Esophagus muscularis mucosa (tissue), 4 donors: ENCODE measurements around the gene CIAO2A. TPM values are rescaled to one million over a fixed set of nuclear protein-coding genes. Genes with fewer than 3 reads are reported as not detected.

Experiments used
- DNase-seq: peaks from one replicate; pipeline ENCODE4 v3.0.0-alpha.2; 2017; ENCODE audit errors: extremely low spot score
- H3K27ac ChIP-seq, 4 donors: fragments of 200-600 bp; sonication (generic); replicated peaks in 1 of 4; 1 replicate in 3 of 4; 2 replicates in 1 of 4; pipeline ENCODE4 v1.5.1; 2016 to 2019; ENCODE audit warnings: mild to moderate bottlenecking in 1 of 4
- H3K27me3 ChIP-seq, 4 donors: fragments of 200-600 bp; sonication (generic); one replicate each; pipeline versions ENCODE4 v1.5.1 to v1.6.0; 2016 to 2019
- H3K36me3 ChIP-seq, 4 donors: fragments of 200-600 bp; sonication (generic); one replicate each; pipeline ENCODE4 v1.5.1; 2016 to 2019
- H3K4me1 ChIP-seq, 4 donors: fragments of 200-600 bp; sonication (generic); one replicate each; pipeline ENCODE4 v1.5.1; 2016 to 2019
- H3K4me3 ChIP-seq, 4 donors: fragments of 200-600 bp; sonication (generic); 1 replicate in 2 of 4; 2 replicates in 2 of 4; pipeline ENCODE4 v1.5.1; 2016 to 2019; ENCODE audit warnings: mild to moderate bottlenecking in 4 of 4, moderate library complexity in 1 of 4
- H3K9me3 ChIP-seq, 4 donors: fragments of 200-600 bp; sonication (generic); 1 replicate in 3 of 4; 2 replicates in 1 of 4; pipeline ENCODE4 v1.5.1; 2016 to 2019
- CTCF ChIP-seq, 3 experiments: fragments of 200-600 bp in 2 of 3; fragments of 450-650 bp in 1 of 3; sonication (generic) in 2 of 3; IDR thresholded peaks; one replicate each; pipeline ENCODE4 v1.5.1; 2017 to 2019; ENCODE audit warnings: antibody characterized with exemption in 3 of 3, mild to moderate bottlenecking in 2 of 3, moderate library complexity in 1 of 3
- EP300 ChIP-seq: sonication (generic); formaldehyde crosslinking; IDR thresholded peaks from one replicate; pipeline ENCODE4 v1.6.1; 2017; ENCODE audit warnings: antibody characterized with exemption
- POLR2A ChIP-seq: fragments of 450-650 bp; IDR thresholded peaks from one replicate; pipeline ENCODE4 v1.6.1; 2017; ENCODE audit warnings: antibody characterized with exemption, moderate library complexity, mild to moderate bottlenecking, low read depth
- POLR2AphosphoS5 ChIP-seq, 2 donors: sonication (generic); formaldehyde crosslinking; IDR thresholded peaks; one replicate each; pipeline ENCODE4 v1.6.1; 2017; ENCODE audit warnings: antibody characterized with exemption in 2 of 2
- WGBS: methylation state at CpG from one replicate; pipeline ENCODE4 v1.1.5; 2018; 5-methylcytosine and 5-hydroxymethylcytosine counted together
- intact Hi-C: fragments of 100-400 bp; cut with DNase I; formaldehyde crosslinking; loops from one replicate; pipeline ENCODE4 v1.15.1; 2023
- total RNA-seq, 4 donors: library from RNA; depleted of rRNA; stranded (reverse); fragments of >200 nt; gene quantifications; one replicate each; pipeline versions ENCODE4 v1.1.0 to v1.2.1, GENCODE V29; 2016

Gene CIAO2A
- total RNA-seq, 4 donors from 2014 or later, result 15.3 to 24.4 (median 20.4) TPM

GRCh38 chr15:64029110-64029509 is 64.5 kb downstream of the CIAO2A start:
- no peak for DNase-seq
- WGBS, result 62% methylated on average over 8 of the region's 8 CpGs
- H3K27ac ChIP-seq, result no peak overlapping the region
- H3K27me3 ChIP-seq, result no peaks in the 10 kb centered on the region
- intact Hi-C loops, result no loop called here
- no peaks in the 10 kb centered on the region for H3K9me3 ChIP-seq
- no peak for TF ChIP-seq EP300
- TF ChIP-seq POLR2A, result no peak
- TF ChIP-seq CTCF (IDR thresholded peaks at IDR 0.05), result no peak
- TF ChIP-seq POLR2AphosphoS5 (IDR thresholded peaks at IDR 0.05), result no peak
- H3K36me3 ChIP-seq, result no peaks in the 10 kb centered on the region
- peaks cover 0 to 22% (median 0%) of the 10 kb centered on the region in 4 donors for H3K4me1 ChIP-seq
- H3K4me3 ChIP-seq, result no peak overlapping the region

GRCh38 chr15:64026591-64026990 is 67.0 kb downstream of the CIAO2A start:
- 91% methylated on average over 4 of the region's 4 CpGs for WGBS
- intact Hi-C loops, result no loop called here
- peaks cover 5 to 22% (median 9%) of the 10 kb centered on the region in 4 donors for H3K4me1 ChIP-seq

GRCh38 chr15:64024172-64025050 is 69.2 kb downstream of the CIAO2A start:
- DNase-seq, result no peak
- Histone ChIP-seq H3K4me3 (no peak overlapping the region), H3K27me3 (no peaks in the 10 kb centered on the region), H3K9me3 (no peaks in the 10 kb centered on the region), H3K4me1 (peaks cover 6 to 30% (median 10%) of the 10 kb centered on the region in 4 donors), H3K36me3 (no peaks in the 10 kb centered on the region), H3K27ac (no peak overlapping the region)
- TF ChIP-seq POLR2A (no peak), POLR2AphosphoS5 (IDR thresholded peaks at IDR 0.05) (no peak), EP300 (no peak), CTCF (IDR thresholded peaks at IDR 0.05) (no peak)
- 76% methylated on average over 5 of the region's 5 CpGs for WGBS
- intact Hi-C loops, result no loop called here

More at GRCh38 chr15:64026591-64026990, 67.0 kb downstream of the CIAO2A start:
- no peaks in the 10 kb centered on the region for H3K36me3 ChIP-seq
- no peak overlapping the region for H3K27ac ChIP-seq
- no peak overlapping the region for H3K4me3 ChIP-seq
- DNase-seq, result no peak
- H3K9me3 ChIP-seq, result no peaks in the 10 kb centered on the region
- TF ChIP-seq POLR2AphosphoS5 (IDR thresholded peaks at IDR 0.05), result no peak
- no peak for TF ChIP-seq CTCF (IDR thresholded peaks at IDR 0.05)
- TF ChIP-seq EP300, result no peak
- TF ChIP-seq POLR2A, result no peak
- H3K27me3 ChIP-seq, result no peaks in the 10 kb centered on the region

GRCh38 chr15:64023220-64023619 is 70.4 kb downstream of the CIAO2A start:
- Histone ChIP-seq H3K36me3 (no peaks in the 10 kb centered on the region), H3K9me3 (no peaks in the 10 kb centered on the region), H3K27me3 (no peaks in the 10 kb centered on the region), H3K27ac (no peak overlapping the region), H3K4me1 (peaks cover 6 to 41% (median 10%) of the 10 kb centered on the region in 4 donors), H3K4me3 (no peak overlapping the region)
- no peak for DNase-seq
- TF ChIP-seq POLR2A (no peak), CTCF (IDR thresholded peaks at IDR 0.05) (no peak), EP300 (no peak), POLR2AphosphoS5 (IDR thresholded peaks at IDR 0.05) (no peak)
- WGBS, result 63% methylated on average over 1 of the region's 1 CpG
- intact Hi-C loops, result no loop called here
